PC-9 (cell line): ENCODE measurements around the gene CCL16. TPM values are rescaled to one million over a fixed set of nuclear protein-coding genes. Genes with fewer than 3 reads are reported as not detected.

Source experiments
- BruUV-seq: library from RNA; stranded (reverse); fragments of 400-500 nt; replicated peaks from 2 replicates; lab custom pipeline; 2021; lab: Mats Ljungman, UMichigan
- CTCF ChIA-PET: fragments of 300-600 bp; sonication (Branson Sonifier 250); formaldehyde crosslinking; loops from one replicate; lab custom pipeline; 2022; ENCODE audit warnings: antibody characterized with exemption; lab: Charles Lee
- POLR2A ChIA-PET: fragments of 300-600 bp; sonication (Branson Sonifier 250); formaldehyde crosslinking; loops from one replicate; lab custom pipeline; 2022; ENCODE audit warnings: antibody characterized with exemption; ENCODE audit not compliant: unreplicated experiment; lab: Charles Lee
- DNase-seq, 2 experiments: peaks; one replicate each; pipeline versions ENCODE4 v3.0.0 to v3.0.0-alpha.2; 2015 to 2022; ENCODE audit warnings: mixed read lengths in 1 of 2
- H2AFZ ChIP-seq: fragments of 200-600 bp; sonication (generic); 2 replicates; pipeline ENCODE4 v1.8.1; 2017; ENCODE audit warnings: antibody characterized with exemption
- H3F3A ChIP-seq: fragments of 200-600 bp; sonication (generic); 2 replicates; pipeline ENCODE4 v1.8.1; 2017; ENCODE audit warnings: antibody characterized with exemption, mild to moderate bottlenecking, low read depth; ENCODE audit not compliant: insufficient read depth
- H3K27ac ChIP-seq: fragments of 200-600 bp; sonication (generic); 2 replicates; pipeline ENCODE4 v1.6.1; 2016; ENCODE audit warnings: mixed run types
- H3K27me3 ChIP-seq: fragments of 200-600 bp; sonication (generic); 2 replicates; pipeline ENCODE4 v1.6.1; 2016; ENCODE audit warnings: low read depth, mixed run types; ENCODE audit not compliant: insufficient read depth
- H3K36me3 ChIP-seq: fragments of 200-600 bp; sonication (generic); 2 replicates; pipeline ENCODE4 v1.6.1; 2016; ENCODE audit warnings: low read depth, mixed run types
- H3K4me1 ChIP-seq: fragments of 200-600 bp; sonication (generic); replicated peaks from 2 replicates; pipeline ENCODE4 v1.6.1; 2016; ENCODE audit warnings: mixed run types; ENCODE audit not compliant: insufficient read depth
- H3K4me2 ChIP-seq: fragments of 200-600 bp; sonication (generic); 2 replicates; pipeline ENCODE4 v1.6.1; 2017; ENCODE audit warnings: mixed run types
- H3K4me3 ChIP-seq: fragments of 200-600 bp; sonication (generic); 2 replicates; pipeline ENCODE4 v1.6.1; 2016; ENCODE audit warnings: mixed run types
- H3K79me2 ChIP-seq: fragments of 200-600 bp; sonication (generic); 2 replicates; pipeline ENCODE4 v1.6.1; 2017; ENCODE audit warnings: low read depth, mixed run types
- H3K9me2 ChIP-seq: fragments of 200-600 bp; sonication (generic); 2 replicates; pipeline ENCODE4 v1.8.1; 2017; ENCODE audit warnings: mild to moderate bottlenecking; ENCODE audit not compliant: insufficient read depth
- H3K9me3 ChIP-seq: fragments of 200-600 bp; sonication (generic); 2 replicates; pipeline ENCODE4 v1.8.1; 2016; ENCODE audit warnings: low read depth; ENCODE audit not compliant: insufficient read depth
- H4K20me1 ChIP-seq: fragments of 200-600 bp; sonication (generic); 2 replicates; pipeline ENCODE4 v1.8.1; 2017; ENCODE audit not compliant: insufficient read depth
- CTCF ChIP-seq: fragments of 200-600 bp; sonication (generic); conservative IDR thresholded peaks from 2 replicates; pipeline ENCODE4 v1.6.1; 2017; ENCODE audit warnings: mixed run types, antibody characterized with exemption, mild to moderate bottlenecking, moderate library complexity
- EZH2 ChIP-seq: fragments of 200-600 bp; sonication (generic); IDR thresholded peaks from 2 replicates; pipeline ENCODE4 v1.8.0; 2017; ENCODE audit warnings: antibody characterized with exemption, low read depth
- intact Hi-C: fragments of 100-400 bp; cut with micrococcal nuclease; formaldehyde crosslinking; loops from one replicate; pipeline ENCODE4 v1.10.0; 2022; ENCODE audit not compliant: unreplicated experiment
- total RNA-seq: library from RNA; stranded (reverse); gene quantifications from 2 replicates; pipeline ENCODE4 v1.2.3, GENCODE V29; 2021

The CCL16 gene
- total RNA-seq, 1 experiment from 2014 or later = not detected

- no peak for TF ChIP-seq EZH2
- TF ChIP-seq CTCF = no peak
- CTCF ChIA-PET = no interaction called here
Observed at GRCh38 chr17:35953720-35954119, 27.6 kb downstream of the CCL16 start.

GRCh38 chr17:35949401-35949800 lies 31.9 kb downstream of the CCL16 start:
- H2AFZ ChIP-seq = no peak overlapping the region
- intact Hi-C loops = loop anchor here (10.0 kb wide), 1 partner anchor 95 kb away; no protein-coding TSS in a partner anchor
- no peak overlapping the region for H3K27ac ChIP-seq
- no peaks in the 10 kb centered on the region for H3K9me2 ChIP-seq
- no peaks in the 10 kb centered on the region for H3F3A ChIP-seq
- POLR2A ChIA-PET = no interaction called here
- no peak for DNase-seq
- CTCF ChIA-PET = interaction anchor here (0.7 kb wide), 1 partner anchor 198 kb away, joined by 4 read pairs; no protein-coding TSS in a partner anchor
- BruUV-seq = no TSS peak
- H4K20me1 ChIP-seq = no peaks in the 10 kb centered on the region
- H3K4me3 ChIP-seq = no peak overlapping the region
- TF ChIP-seq CTCF (no peak), EZH2 (no peak)
- H3K79me2 ChIP-seq = no peaks in the 10 kb centered on the region
- H3K9me3 ChIP-seq = no peaks in the 10 kb centered on the region
- no peak overlapping the region for H3K4me2 ChIP-seq
- no peaks in the 10 kb centered on the region for H3K4me1 ChIP-seq
- no peaks in the 10 kb centered on the region for H3K36me3 ChIP-seq
- H3K27me3 ChIP-seq = peaks cover 47% of the 10 kb centered on the region

More at GRCh38 chr17:35953720-35954119, 27.6 kb downstream of the CCL16 start:
- POLR2A ChIA-PET = no interaction called here
- intact Hi-C loops = no loop called here
- H3K79me2 ChIP-seq = no peaks in the 10 kb centered on the region
- H3K27ac ChIP-seq = no peak overlapping the region
- no peak for DNase-seq
- no peaks in the 10 kb centered on the region for H3F3A ChIP-seq
- BruUV-seq = no TSS peak
- H3K9me2 ChIP-seq = no peaks in the 10 kb centered on the region
- no peak overlapping the region for H2AFZ ChIP-seq
- no peaks in the 10 kb centered on the region for H3K36me3 ChIP-seq
- no peak overlapping the region for H3K4me3 ChIP-seq
- no peaks in the 10 kb centered on the region for H3K9me3 ChIP-seq
- no peak overlapping the region for H3K4me2 ChIP-seq
- no peaks in the 10 kb centered on the region for H3K4me1 ChIP-seq
- H4K20me1 ChIP-seq = no peaks in the 10 kb centered on the region
- H3K27me3 ChIP-seq = peaks cover 78% of the 10 kb centered on the region

GRCh38 chr17:35948092-35948491 lies 33.2 kb downstream of the CCL16 start:
- Histone ChIP-seq H3K4me3 (no peak overlapping the region), H3K27me3 (peaks cover 34% of the 10 kb centered on the region), H3K27ac (no peak overlapping the region), H3K4me2 (no peak overlapping the region), H3F3A (no peaks in the 10 kb centered on the region), H4K20me1 (no peaks in the 10 kb centered on the region), H2AFZ (no peak overlapping the region), H3K79me2 (no peaks in the 10 kb centered on the region), H3K4me1 (no peaks in the 10 kb centered on the region), H3K36me3 (no peaks in the 10 kb centered on the region), H3K9me3 (no peaks in the 10 kb centered on the region), H3K9me2 (no peaks in the 10 kb centered on the region)
- no peak for DNase-seq
- intact Hi-C loops = loop anchor here (10.0 kb wide), 1 partner anchor 93 kb away; no protein-coding TSS in a partner anchor
- ChIA-PET POLR2A (interaction anchor here (0.7 kb wide), 1 partner anchor 245 kb away, joined by 3 read pairs; no protein-coding TSS in a partner anchor), CTCF (interaction anchor here (1.0 kb wide), 1 partner anchor 22 kb away, joined by 4 read pairs; no protein-coding TSS in a partner anchor)
- TF ChIP-seq CTCF = no peak
- no peak for TF ChIP-seq EZH2
- BruUV-seq = no TSS peak
